D721Med (cell line): ENCODE data around the gene CLCA1.

Experiments used
- DNase-seq: peaks from one replicate; pipeline ENCODE4 v3.0.0; 2011; ENCODE audit warnings: low spot score; ENCODE audit not compliant: insufficient read length
- FAIRE-seq: peaks from 2 replicates; lab custom pipeline; 2011; peaks lifted over from hg19 to GRCh38; lab: Jason Lieb, UNC
- CTCF ChIP-seq: IDR thresholded peaks from 2 replicates; pipeline ENCODE4 v1.5.1; 2012; ENCODE audit warnings: mild to moderate bottlenecking, control low read depth; ENCODE audit not compliant: insufficient read depth; ENCODE audit errors: missing control alignments

Gene CLCA1

GRCh38 chr1:86546787-86547221 is 78.1 kb downstream of the CLCA1 start, which contains the start of gene CLCA4:
CLCA4 (plus strand) TSS chr1:86547078; CDS start chr1:86547120, 42 bp downstream.
- no peak for TF ChIP-seq CTCF
- no peak for FAIRE-seq
- no peak for DNase-seq

- no peak for TF ChIP-seq CTCF
- FAIRE-seq (no peak), DNase-seq (no peak)
Measured at GRCh38 chr1:86548839-86549238, 80.1 kb downstream of the CLCA1 start.
